Hepatocyte (in vitro differentiated cells): ENCODE data around the gene ABCA2. TPM values are rescaled to one million over a fixed set of nuclear protein-coding genes. Genes with fewer than 3 reads are reported as not detected.

Experiments
- DNase-seq: peaks from one replicate; pipeline ENCODE4 v3.0.0-alpha.2; 2016; ENCODE audit warnings: low spot score
- H2AFZ ChIP-seq: fragments of 200-600 bp; sonication (generic); 2 replicates; pipeline ENCODE4 v1.6.0; 2016; ENCODE audit warnings: antibody characterized with exemption, mild to moderate bottlenecking
- H3K27ac ChIP-seq: fragments of 200-600 bp; sonication (generic); 2 replicates; pipeline ENCODE4 v1.5.1; 2016; ENCODE audit warnings: mild to moderate bottlenecking
- H3K27me3 ChIP-seq: fragments of 200-600 bp; sonication (generic); 2 replicates; pipeline ENCODE4 v1.6.1; 2016
- H3K36me3 ChIP-seq: fragments of 200-600 bp; sonication (generic); replicated peaks from 2 replicates; pipeline ENCODE4 v1.5.1; 2016; ENCODE audit warnings: low read depth; ENCODE audit not compliant: insufficient read depth
- H3K4me1 ChIP-seq: fragments of 200-600 bp; sonication (generic); 2 replicates; pipeline ENCODE4 v1.5.1; 2016; ENCODE audit warnings: mild to moderate bottlenecking, moderate library complexity; ENCODE audit not compliant: insufficient read depth
- H3K4me2 ChIP-seq: fragments of 200-600 bp; sonication (generic); 2 replicates; pipeline ENCODE4 v1.6.0; 2016
- H3K4me3 ChIP-seq: fragments of 200-600 bp; sonication (generic); 2 replicates; pipeline ENCODE4 v1.5.1; 2016; ENCODE audit warnings: mild to moderate bottlenecking
- H3K79me2 ChIP-seq: fragments of 200-600 bp; sonication (generic); 2 replicates; pipeline ENCODE4 v1.6.0; 2017; ENCODE audit warnings: mild to moderate bottlenecking
- H3K9me2 ChIP-seq: fragments of 200-600 bp; sonication (generic); replicated peaks from 2 replicates; pipeline ENCODE4 v1.6.0; 2017; ENCODE audit warnings: mild to moderate bottlenecking; ENCODE audit not compliant: insufficient read depth
- H3K9me3 ChIP-seq: fragments of 200-600 bp; sonication (generic); 2 replicates; pipeline ENCODE4 v1.5.1; 2016; ENCODE audit warnings: low read depth, mild to moderate bottlenecking
- H4K20me1 ChIP-seq: fragments of 200-600 bp; sonication (generic); 2 replicates; pipeline ENCODE4 v1.6.0; 2016; ENCODE audit warnings: mild to moderate bottlenecking; ENCODE audit not compliant: insufficient read depth, poor library complexity, severe bottlenecking
- EZH2 ChIP-seq: fragments of 200-600 bp; sonication (generic); IDR thresholded peaks from 2 replicates; pipeline ENCODE4 v1.6.1; 2016; ENCODE audit warnings: antibody characterized with exemption, mild to moderate bottlenecking, borderline replicate concordance
- EZH2phosphoT487 ChIP-seq: fragments of 200-600 bp; sonication (generic); IDR thresholded peaks from one replicate; pipeline ENCODE4 v1.6.1; 2018; ENCODE audit warnings: antibody characterized with exemption, mild to moderate bottlenecking, low read depth, moderate library complexity; ENCODE audit not compliant: unreplicated experiment, severe bottlenecking
- WGBS: methylation state at CpG from one replicate; pipeline ENCODE4 v1.1.6; 2016; ENCODE audit warnings: low lambda C conversion rate; ENCODE audit errors: missing lambda C conversion rate; 5-methylcytosine and 5-hydroxymethylcytosine counted together
- polyA plus RNA-seq: library from polyadenylated mRNA; unstranded; fragments of >200 nt; fragmentation: Nextera tagmentation; extraction: Ambion mirVana; gene quantifications from 2 replicates; pipeline ENCODE4 v1.2.1, GENCODE V29; 2016
- total RNA-seq: library from RNA; depleted of rRNA; stranded (reverse); fragments of >200 nt; gene quantifications from 2 replicates; pipeline ENCODE4 v1.2.3, GENCODE V29; 2014
- TF ChIP-seq, protein P1 (sequence below): fragments of 200-600 bp; sonication (generic); IDR thresholded peaks from 2 replicates; pipeline ENCODE4 v1.5.1; 2016; ENCODE audit warnings: antibody characterized with exemption, mild to moderate bottlenecking; ENCODE audit not compliant: poor library complexity

The ABCA2 gene
- total and polyA plus RNA-seq, 2 experiments from 2014 or later, result 14.6 to 15.6 TPM

DNA sequence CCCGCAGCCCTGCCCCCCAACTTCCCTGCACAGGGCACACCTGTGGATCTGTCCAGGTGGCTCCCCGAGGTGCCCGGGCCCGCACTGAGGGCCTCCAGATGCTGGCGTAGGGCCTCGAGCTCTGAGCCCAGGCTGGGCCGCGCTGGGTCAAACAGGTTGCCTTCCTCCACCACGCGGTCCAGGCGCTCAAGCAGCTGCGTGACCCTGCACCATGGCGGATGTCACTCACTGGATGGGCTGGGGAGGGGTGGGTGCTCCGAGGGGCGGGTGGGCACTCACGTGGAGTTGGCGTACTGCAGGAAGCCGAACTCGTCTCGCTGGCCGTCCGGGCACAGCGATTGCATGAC, 5.4 kb downstream of the ABCA2 start:
- TF ChIP-seq EZH2, result no peak
- TF ChIP-seq, protein P1, sequence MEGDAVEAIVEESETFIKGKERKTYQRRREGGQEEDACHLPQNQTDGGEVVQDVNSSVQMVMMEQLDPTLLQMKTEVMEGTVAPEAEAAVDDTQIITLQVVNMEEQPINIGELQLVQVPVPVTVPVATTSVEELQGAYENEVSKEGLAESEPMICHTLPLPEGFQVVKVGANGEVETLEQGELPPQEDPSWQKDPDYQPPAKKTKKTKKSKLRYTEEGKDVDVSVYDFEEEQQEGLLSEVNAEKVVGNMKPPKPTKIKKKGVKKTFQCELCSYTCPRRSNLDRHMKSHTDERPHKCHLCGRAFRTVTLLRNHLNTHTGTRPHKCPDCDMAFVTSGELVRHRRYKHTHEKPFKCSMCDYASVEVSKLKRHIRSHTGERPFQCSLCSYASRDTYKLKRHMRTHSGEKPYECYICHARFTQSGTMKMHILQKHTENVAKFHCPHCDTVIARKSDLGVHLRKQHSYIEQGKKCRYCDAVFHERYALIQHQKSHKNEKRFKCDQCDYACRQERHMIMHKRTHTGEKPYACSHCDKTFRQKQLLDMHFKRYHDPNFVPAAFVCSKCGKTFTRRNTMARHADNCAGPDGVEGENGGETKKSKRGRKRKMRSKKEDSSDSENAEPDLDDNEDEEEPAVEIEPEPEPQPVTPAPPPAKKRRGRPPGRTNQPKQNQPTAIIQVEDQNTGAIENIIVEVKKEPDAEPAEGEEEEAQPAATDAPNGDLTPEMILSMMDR, result no peak
- no peak for TF ChIP-seq EZH2phosphoT487
- no peak for DNase-seq
- Histone ChIP-seq H4K20me1 (no peaks in the 10 kb centered on the region), H3K79me2 (no peaks in the 10 kb centered on the region), H3K27me3 (no peaks in the 10 kb centered on the region), H3K4me2 (no peak overlapping the region), H3K36me3 (no peaks in the 10 kb centered on the region), H2AFZ (no peak overlapping the region), H3K4me1 (peaks cover 6% of the 10 kb centered on the region), H3K9me2 (no peaks in the 10 kb centered on the region), H3K4me3 (no peak overlapping the region), H3K9me3 (no peaks in the 10 kb centered on the region), H3K27ac (no peak overlapping the region)
- WGBS, result 96% methylated on average over 23 of the region's 23 CpGs

DNA sequence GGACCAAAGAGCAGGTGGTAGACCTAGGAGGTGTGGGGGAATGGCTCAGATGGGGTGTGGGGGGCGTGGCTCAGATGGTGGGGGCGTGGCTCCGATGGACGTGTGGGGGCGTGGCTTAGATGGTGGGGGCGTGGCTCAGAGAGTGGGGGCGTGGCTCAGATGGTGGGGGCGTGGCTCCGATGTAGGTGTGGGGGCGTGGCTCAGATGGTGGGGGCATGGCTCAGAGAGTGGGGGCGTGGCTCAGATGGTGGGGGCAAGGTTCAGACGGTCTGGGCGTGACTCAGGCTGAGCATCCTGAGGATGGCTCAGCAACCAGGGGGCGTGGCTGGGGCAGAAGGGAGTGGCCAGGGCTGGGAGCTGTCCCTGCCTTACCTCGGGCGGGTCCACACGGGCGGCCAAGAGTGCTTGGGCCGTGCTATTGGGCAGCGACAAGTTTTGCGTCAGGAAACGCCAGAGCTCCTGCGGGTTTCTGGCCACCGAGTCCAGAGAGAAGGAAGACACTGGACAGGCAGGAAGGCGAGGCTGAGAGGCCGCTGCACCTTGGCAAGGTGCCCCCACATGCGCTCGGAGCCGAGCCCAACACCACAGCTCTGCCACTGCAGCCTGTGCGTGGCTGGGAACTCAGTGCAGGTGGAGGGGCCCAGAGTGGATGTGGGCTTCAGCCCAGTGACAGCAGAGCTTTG, 5.9 kb downstream of the ABCA2 start:
- H3K27ac ChIP-seq, result no peak overlapping the region
- H3K27me3 ChIP-seq, result no peaks in the 10 kb centered on the region
- H3K4me1 ChIP-seq, result peaks cover 2% of the 10 kb centered on the region
- no peaks in the 10 kb centered on the region for H3K79me2 ChIP-seq
- no peaks in the 10 kb centered on the region for H3K9me3 ChIP-seq
- H3K4me3 ChIP-seq, result no peak overlapping the region
- 86% methylated on average over 18 of the region's 30 CpGs for WGBS
- peak; percentile 88 for DNase-seq
- no peaks in the 10 kb centered on the region for H4K20me1 ChIP-seq
- no peak overlapping the region for H3K4me2 ChIP-seq
- H3K36me3 ChIP-seq, result no peaks in the 10 kb centered on the region
- H2AFZ ChIP-seq, result no peak overlapping the region
- H3K9me2 ChIP-seq, result no peaks in the 10 kb centered on the region
- TF ChIP-seq EZH2 (no peak), EZH2phosphoT487 (no peak)
- TF ChIP-seq, protein P1, result no peak

DNA sequence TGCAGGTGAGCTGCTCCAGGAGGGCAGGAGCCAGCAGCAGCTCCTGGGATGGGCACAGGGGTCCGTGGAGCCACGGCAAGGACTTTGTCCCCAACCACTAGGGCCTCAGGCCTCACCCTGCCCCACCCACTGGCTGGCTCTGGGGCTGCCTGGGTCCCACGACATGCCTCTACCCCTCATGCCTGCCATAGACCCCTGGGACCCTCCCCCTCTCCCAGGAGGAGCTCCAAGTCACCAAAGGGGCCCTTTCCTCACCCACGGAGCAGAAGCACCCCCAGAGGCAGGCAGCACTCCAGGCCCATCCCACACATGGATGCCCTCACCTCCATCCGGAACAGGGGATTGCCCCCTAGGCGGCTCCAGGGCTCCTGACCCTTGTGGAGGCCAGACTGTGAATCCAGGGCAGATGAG, 6.5 kb downstream of the ABCA2 start:
- Histone ChIP-seq H4K20me1 (no peaks in the 10 kb centered on the region), H3K9me2 (no peaks in the 10 kb centered on the region), H3K36me3 (no peaks in the 10 kb centered on the region), H3K9me3 (no peaks in the 10 kb centered on the region), H3K4me1 (no peaks in the 10 kb centered on the region), H3K4me2 (no peak overlapping the region), H3K4me3 (no peak overlapping the region), H3K79me2 (no peaks in the 10 kb centered on the region), H2AFZ (no peak overlapping the region), H3K27ac (no peak overlapping the region), H3K27me3 (no peaks in the 10 kb centered on the region)
- WGBS, result 85% methylated on average over 6 of the region's 6 CpGs
- no peak for TF ChIP-seq EZH2phosphoT487
- no peak for TF ChIP-seq EZH2
- TF ChIP-seq, protein P1, result no peak
- DNase-seq, result no peak
